ENCODE data around the gene CDC42BPB. TPM values are rescaled to one million over a fixed set of nuclear protein-coding genes. Genes with fewer than 3 reads are reported as not detected.

The CDC42BPB gene
- total RNA-seq, 2 experiments from 2014 or later: 0.13 to 0.16 TPM

DNA sequence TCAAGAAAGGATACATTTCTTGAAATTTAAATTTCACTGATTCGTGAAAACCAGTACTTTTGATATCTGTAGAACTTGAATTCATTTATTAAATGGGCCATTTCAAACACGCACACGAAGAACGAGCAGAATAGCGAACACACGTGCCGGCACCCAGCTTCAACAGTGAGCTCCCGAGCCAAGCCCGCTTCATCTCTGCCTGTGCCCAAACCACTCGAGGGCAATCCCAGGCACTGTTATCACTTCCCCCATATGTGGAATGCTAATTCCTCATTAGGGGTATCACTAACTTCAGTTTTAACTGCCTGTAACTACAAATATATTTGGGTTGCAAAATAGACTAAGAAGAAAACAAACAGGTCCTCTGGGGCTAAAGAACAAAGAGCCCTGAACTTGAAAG lies 86.9 kb downstream of the CDC42BPB start:
- Mint-ChIP-seq H3K9me3 (ENCODE audit: insufficient read depth) (no peaks in the 10 kb centered on the region), H3K4me1 (ENCODE audit: low read depth) (no peaks in the 10 kb centered on the region), H3K36me3 (ENCODE audit: low read depth) (no peaks in the 10 kb centered on the region), H3K27ac (no peak overlapping the region), H3K27me3 (ENCODE audit: low read depth) (no peaks in the 10 kb centered on the region), H3K4me3 (no peak overlapping the region)
- ATAC-seq: no peak
- ChIA-PET CTCF (interaction anchor here (1.0 kb wide), 1 partner anchor 21 kb away, joined by 3 read pairs; no protein-coding TSS in a partner anchor), POLR2A (no interaction called here)
- DNase-seq: no peak

DNA sequence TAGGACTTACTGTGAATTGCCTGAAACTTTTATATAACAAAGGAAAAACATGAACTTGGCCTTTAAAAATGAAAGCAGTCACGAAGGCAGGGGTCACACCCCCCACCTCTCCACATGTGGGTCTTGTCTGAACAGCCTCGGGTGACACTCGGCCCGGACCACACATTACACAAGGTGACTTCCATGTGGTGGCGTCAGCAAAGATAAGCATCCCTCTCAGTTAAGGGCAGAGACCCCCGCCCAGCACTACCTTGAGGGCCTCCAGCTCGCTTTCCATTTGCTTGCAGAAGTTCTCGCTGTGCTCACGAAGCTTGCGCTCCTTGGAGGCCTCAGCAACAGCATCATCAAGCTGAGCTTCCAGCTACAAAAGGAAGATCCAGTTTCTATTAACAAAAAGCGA lies 87.4 kb downstream of the CDC42BPB start:
- no peaks in the 10 kb centered on the region for H3K36me3 Mint-ChIP-seq (ENCODE audit: low read depth)
- ChIA-PET CTCF (interaction anchor here (1.0 kb wide), 1 partner anchor 21 kb away, joined by 3 read pairs; no protein-coding TSS in a partner anchor), POLR2A (no interaction called here)
- no peaks in the 10 kb centered on the region for H3K27me3 Mint-ChIP-seq (ENCODE audit: low read depth)
- no peaks in the 10 kb centered on the region for H3K9me3 Mint-ChIP-seq (ENCODE audit: insufficient read depth)
- DNase-seq: no peak
- no peak for ATAC-seq
- H3K4me1 Mint-ChIP-seq (ENCODE audit: low read depth): no peaks in the 10 kb centered on the region
- no peak overlapping the region for H3K4me3 Mint-ChIP-seq
- H3K27ac Mint-ChIP-seq: no peak overlapping the region

DNA sequence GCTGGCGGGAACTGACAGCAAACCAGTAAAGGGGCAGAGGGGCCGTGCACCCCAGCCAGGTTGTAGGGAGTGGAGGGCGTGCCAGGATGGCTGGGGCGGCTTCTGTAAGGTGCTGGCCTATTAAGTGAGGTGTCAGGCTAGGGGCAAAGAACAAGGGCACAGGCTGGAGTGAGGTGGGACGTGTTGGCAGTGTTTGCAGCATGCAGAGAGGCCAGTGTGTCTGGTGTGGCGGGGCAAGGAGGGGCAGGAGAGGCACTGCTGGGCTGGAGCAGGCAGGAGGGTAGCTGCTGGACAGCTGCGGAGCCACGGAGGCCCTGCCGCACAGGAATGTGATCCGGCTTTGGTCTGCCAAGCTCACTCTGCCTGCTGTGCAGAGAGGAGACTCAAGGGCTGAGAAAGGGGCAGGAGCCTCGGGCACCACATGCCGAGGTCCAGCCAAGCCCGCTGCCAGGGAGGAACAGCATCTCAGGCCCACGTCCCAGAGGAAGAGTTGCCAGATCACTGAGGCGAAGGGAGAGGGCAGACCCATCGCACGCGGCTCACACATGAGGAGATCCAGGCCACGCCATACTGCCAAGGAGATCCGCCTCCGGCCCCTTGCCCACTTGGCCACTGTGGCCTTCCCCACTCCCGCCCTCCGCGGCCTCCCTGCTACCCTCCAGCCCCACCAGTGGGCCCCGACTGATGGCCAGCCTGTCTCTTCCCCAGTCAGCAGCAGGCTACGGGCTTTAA lies 88.1 kb downstream of the CDC42BPB start:
- ATAC-seq (no peak), DNase-seq (no peak)
- CTCF ChIA-PET: no interaction called here
- POLR2A ChIA-PET: no interaction called here
- H3K27me3 Mint-ChIP-seq (ENCODE audit: low read depth): no peaks in the 10 kb centered on the region
- no peaks in the 10 kb centered on the region for H3K9me3 Mint-ChIP-seq (ENCODE audit: insufficient read depth)
- no peak overlapping the region for H3K4me3 Mint-ChIP-seq
- no peak overlapping the region for H3K27ac Mint-ChIP-seq
- H3K36me3 Mint-ChIP-seq (ENCODE audit: low read depth): no peaks in the 10 kb centered on the region
- no peaks in the 10 kb centered on the region for H3K4me1 Mint-ChIP-seq (ENCODE audit: low read depth)

DNA sequence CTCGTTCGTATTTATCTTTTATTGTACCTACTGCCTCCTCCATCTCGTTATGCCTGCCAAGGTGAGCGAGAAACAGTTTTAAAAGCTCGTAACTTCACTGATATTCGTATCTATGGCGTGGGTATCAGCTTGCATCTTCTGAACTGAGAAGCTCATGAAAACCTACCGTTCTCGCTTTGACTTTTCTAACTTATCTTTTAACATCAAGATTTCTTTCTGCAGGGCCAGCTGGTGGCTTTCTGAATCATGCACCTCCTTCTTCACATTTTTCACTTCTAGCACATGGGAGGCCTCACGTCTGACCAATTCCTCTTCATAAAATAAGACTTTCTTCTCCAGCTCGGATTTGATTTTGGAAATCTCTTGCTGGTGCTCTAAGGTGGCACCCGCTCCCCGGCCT lies 89.0 kb downstream of the CDC42BPB start:
- H3K27ac Mint-ChIP-seq: no peak overlapping the region
- no peak for DNase-seq
- POLR2A ChIA-PET: no interaction called here
- CTCF ChIA-PET: interaction anchor here (1.5 kb wide), 1 partner anchor 18 kb away, joined by 3 read pairs; no protein-coding TSS in a partner anchor
- no peak for ATAC-seq
- H3K4me3 Mint-ChIP-seq: no peak overlapping the region
- no peaks in the 10 kb centered on the region for H3K9me3 Mint-ChIP-seq (ENCODE audit: insufficient read depth)
- H3K4me1 Mint-ChIP-seq (ENCODE audit: low read depth): no peaks in the 10 kb centered on the region
- no peaks in the 10 kb centered on the region for H3K27me3 Mint-ChIP-seq (ENCODE audit: low read depth)
- no peaks in the 10 kb centered on the region for H3K36me3 Mint-ChIP-seq (ENCODE audit: low read depth)

DNA sequence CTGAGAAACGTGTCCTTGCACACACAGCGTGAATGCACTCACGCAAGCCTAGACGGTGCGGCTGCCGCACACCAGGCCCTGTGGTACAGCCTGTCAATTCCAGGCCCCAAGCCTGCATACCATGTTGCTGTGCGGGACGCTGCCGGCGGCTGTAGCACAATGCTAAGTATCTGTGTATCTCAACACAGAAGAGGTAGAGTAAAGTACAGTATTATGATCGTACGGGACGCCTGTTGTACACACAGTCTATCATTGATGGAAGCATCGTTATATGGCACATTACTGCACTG lies 89.9 kb downstream of the CDC42BPB start:
- no peaks in the 10 kb centered on the region for H3K27me3 Mint-ChIP-seq (ENCODE audit: low read depth)

DNA sequence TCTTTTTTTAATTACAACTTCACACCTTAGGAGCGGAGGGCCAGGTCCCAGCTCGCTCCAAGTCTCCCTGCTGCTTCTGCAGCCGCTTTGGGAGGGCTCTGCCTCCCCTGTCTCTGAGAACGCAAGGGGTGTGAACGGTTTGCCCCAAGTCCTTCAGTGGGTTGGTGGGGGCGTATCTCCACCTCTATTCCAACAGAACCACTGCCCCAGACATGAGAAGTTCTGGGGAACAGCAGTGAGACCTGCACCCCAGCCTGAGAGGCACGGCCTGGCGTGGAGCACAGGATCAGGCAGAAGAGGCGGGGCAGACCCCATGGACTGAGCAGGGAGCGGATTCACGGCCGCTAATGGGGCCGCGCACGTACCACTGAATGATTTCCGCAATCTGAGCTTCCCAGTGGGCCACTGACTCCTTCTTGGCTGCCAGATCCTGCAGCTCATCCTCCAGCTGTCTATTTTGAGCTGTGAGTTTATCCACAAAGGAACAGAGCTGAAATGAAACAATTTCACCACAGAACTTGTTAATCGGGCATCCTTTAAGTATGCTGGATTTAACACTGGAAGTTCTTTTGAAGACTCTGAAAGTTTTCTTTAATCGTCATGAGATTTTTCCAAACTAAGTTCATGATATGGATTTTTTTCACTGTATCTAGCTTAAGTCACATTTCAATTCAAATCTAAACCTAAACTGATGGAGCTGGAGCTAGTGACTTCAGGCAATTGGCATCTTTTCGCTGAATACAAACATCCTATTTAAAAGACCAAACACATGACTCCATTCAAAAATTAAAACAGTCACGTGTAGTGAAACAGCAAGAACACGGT lies 90.5 kb downstream of the CDC42BPB start:
- POLR2A ChIA-PET: no interaction called here
- CTCF ChIA-PET: interaction anchor here (1.5 kb wide), 1 partner anchor 16 kb away, joined by 3 read pairs; no protein-coding TSS in a partner anchor

More for the DNA sequence above, 89.9 kb downstream of the CDC42BPB start:
- no peaks in the 10 kb centered on the region for H3K9me3 Mint-ChIP-seq (ENCODE audit: insufficient read depth)
- H3K4me3 Mint-ChIP-seq: no peak overlapping the region
- ATAC-seq (no peak), DNase-seq (no peak)
- H3K27ac Mint-ChIP-seq: no peak overlapping the region
- H3K36me3 Mint-ChIP-seq (ENCODE audit: low read depth): no peaks in the 10 kb centered on the region
- H3K4me1 Mint-ChIP-seq (ENCODE audit: low read depth): no peaks in the 10 kb centered on the region
- ChIA-PET POLR2A (no interaction called here), CTCF (interaction anchor here (1.5 kb wide), 1 partner anchor 17 kb away, joined by 3 read pairs; no protein-coding TSS in a partner anchor)

DNA sequence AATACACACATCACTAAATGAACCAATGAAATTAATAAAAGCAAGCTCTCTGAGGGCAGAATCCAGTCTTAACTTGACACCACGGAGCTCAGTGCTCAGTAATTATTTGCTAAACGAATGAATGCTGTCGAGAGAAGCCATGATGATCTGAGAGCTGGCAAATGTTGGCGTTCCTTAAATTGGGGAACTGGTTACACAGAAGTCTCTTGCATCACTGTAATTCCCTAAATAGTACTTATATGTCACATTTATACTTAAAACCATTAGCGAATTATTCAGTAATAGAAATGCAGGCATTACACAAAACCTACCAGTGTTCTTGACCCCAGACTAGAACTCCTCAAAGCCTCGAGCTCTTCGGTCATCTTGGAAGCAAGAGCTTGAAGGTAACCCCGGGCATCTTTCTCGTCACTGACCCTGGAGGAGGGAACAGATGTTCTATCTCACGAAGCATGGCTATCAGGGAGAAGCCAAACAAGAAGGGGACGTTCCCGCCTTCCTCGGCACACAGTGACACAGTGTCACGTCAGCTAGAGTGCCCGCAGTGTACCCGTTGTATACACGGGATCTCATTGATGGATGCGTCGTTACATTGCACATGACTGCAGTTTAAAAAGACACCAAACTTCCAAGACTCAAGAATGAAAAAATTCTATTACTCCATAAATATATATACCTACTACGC lies 91.2 kb downstream of the CDC42BPB start:
- H3K27ac Mint-ChIP-seq: no peak overlapping the region

More for the DNA sequence above, 90.5 kb downstream of the CDC42BPB start:
- Mint-ChIP-seq H3K4me1 (ENCODE audit: low read depth) (no peaks in the 10 kb centered on the region), H3K36me3 (ENCODE audit: low read depth) (no peaks in the 10 kb centered on the region), H3K27me3 (ENCODE audit: low read depth) (no peaks in the 10 kb centered on the region), H3K27ac (no peak overlapping the region), H3K9me3 (ENCODE audit: insufficient read depth) (no peaks in the 10 kb centered on the region), H3K4me3 (no peak overlapping the region)
- DNase-seq (no peak), ATAC-seq (no peak)

DNA sequence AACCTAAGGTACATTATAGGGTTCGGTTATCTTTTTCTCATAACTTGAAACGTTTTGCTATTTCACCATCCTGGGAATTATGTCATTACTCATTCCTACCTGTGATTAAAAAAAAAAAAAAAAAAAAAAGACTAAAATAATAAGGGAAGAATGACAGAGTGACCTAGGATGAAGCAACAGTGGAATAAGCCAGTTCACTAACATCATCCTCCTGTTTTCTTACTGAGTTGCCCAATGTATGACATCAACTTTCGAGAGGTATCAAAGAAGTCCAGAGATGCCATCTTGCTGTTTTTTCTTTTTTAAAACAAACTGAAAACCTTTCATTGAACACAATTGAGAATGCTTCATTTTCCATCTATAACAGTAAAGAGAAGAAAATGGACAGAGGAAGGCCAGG lies 92.1 kb downstream of the CDC42BPB start:
- DNase-seq: no peak
- no peaks in the 10 kb centered on the region for H3K9me3 Mint-ChIP-seq (ENCODE audit: insufficient read depth)
- no peaks in the 10 kb centered on the region for H3K4me1 Mint-ChIP-seq (ENCODE audit: low read depth)
- POLR2A ChIA-PET: no interaction called here
- ATAC-seq: no peak
- H3K27me3 Mint-ChIP-seq (ENCODE audit: low read depth): no peaks in the 10 kb centered on the region
- CTCF ChIA-PET: no interaction called here
- no peaks in the 10 kb centered on the region for H3K36me3 Mint-ChIP-seq (ENCODE audit: low read depth)
- H3K27ac Mint-ChIP-seq: no peak overlapping the region
- no peak overlapping the region for H3K4me3 Mint-ChIP-seq

More for the DNA sequence above, 91.2 kb downstream of the CDC42BPB start:
- ChIA-PET CTCF (no interaction called here), POLR2A (no interaction called here)
- Mint-ChIP-seq H3K27me3 (ENCODE audit: low read depth) (no peaks in the 10 kb centered on the region), H3K36me3 (ENCODE audit: low read depth) (no peaks in the 10 kb centered on the region), H3K9me3 (ENCODE audit: insufficient read depth) (no peaks in the 10 kb centered on the region), H3K4me3 (no peak overlapping the region), H3K4me1 (ENCODE audit: low read depth) (no peaks in the 10 kb centered on the region)
- DNase-seq (no peak), ATAC-seq (no peak)

DNA sequence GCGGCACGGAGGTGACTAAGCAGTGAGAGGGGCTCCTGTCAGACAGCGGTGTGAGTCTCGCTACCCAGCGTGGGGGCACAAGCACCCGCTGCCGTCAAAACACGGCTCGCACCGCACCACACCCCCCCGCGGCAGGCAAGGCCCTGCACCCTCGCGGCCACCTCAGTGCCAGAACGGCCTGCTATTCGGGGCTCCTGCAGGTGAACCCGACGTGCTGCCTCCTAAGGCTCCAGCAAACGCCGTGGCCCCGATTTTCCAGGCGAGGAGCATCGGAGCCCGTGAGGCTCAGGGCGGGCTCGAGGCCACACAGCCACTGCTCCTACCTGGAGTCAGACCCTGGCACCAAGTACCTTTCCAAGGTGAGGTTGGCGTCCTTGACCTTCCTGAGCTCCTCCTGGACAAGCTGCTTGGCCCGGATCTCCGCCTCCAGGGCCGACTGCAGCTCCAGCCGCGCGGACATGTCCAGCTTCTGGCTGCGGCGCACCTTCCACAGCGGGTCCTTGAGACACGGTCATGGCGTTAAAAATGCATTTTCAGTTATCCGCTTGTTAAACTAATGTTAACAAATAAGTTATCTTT lies 93.1 kb downstream of the CDC42BPB start:
- Mint-ChIP-seq H3K36me3 (ENCODE audit: low read depth) (no peaks in the 10 kb centered on the region), H3K4me1 (ENCODE audit: low read depth) (no peaks in the 10 kb centered on the region), H3K27ac (no peak overlapping the region), H3K9me3 (ENCODE audit: insufficient read depth) (no peaks in the 10 kb centered on the region), H3K27me3 (ENCODE audit: low read depth) (no peaks in the 10 kb centered on the region), H3K4me3 (no peak overlapping the region)
- DNase-seq (no peak), ATAC-seq (no peak)
- ChIA-PET POLR2A (no interaction called here), CTCF (no interaction called here)

DNA sequence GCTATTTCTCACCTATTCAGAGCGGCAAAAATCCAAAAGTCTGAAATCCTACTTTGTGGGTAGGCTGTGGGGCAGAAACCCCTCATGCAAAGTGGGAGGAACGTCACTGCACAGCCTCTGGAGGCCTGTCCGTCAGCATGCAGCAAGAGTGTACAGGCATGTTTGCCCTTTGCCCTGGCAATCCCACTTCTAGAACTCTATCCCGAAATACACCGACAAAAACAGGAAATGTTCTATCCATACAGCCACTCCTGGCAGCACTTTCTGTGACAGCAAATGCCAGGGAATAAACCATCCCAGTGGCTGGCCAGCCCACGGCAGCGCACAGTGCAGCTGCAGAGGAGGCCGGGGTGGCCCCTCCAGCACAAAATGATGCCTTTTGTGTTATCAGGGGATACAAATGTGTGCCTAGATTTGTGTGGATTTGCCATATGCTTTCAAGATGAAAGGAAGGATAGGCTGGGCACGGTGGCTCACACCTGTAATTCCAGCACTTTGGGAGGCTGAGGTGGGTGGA lies 95.2 kb downstream of the CDC42BPB start:
- no peak overlapping the region for H3K4me3 Mint-ChIP-seq
- H3K4me1 Mint-ChIP-seq (ENCODE audit: low read depth): no peaks in the 10 kb centered on the region
- H3K36me3 Mint-ChIP-seq (ENCODE audit: low read depth): no peaks in the 10 kb centered on the region
- H3K27me3 Mint-ChIP-seq (ENCODE audit: low read depth): no peaks in the 10 kb centered on the region
- DNase-seq (no peak), ATAC-seq (no peak)
- CTCF ChIA-PET: no interaction called here
- no peaks in the 10 kb centered on the region for H3K9me3 Mint-ChIP-seq (ENCODE audit: insufficient read depth)
- H3K27ac Mint-ChIP-seq: no peak overlapping the region
- POLR2A ChIA-PET: no interaction called here

DNA sequence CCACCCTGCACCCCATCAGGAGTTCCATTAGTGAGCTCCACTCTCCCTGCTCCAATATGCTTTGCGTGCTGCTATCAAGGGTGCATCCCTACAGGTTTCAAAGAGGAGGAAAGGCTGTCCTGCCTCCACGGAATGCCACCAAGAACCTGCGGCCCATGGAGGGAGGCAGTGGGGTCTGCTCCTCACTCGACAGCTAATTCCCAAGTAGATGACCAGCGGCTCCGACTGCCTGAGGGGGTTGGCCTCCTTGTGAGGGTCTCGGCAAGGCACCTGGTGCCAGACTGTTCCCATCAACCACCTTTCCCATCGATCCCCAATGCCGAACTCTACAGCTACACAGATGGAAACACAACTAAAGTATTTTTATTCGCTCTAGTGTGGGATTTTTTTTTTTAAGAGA lies 98.9 kb downstream of the CDC42BPB start:
- no peak overlapping the region for H3K4me3 Mint-ChIP-seq
- no peaks in the 10 kb centered on the region for H3K4me1 Mint-ChIP-seq (ENCODE audit: low read depth)
- no peaks in the 10 kb centered on the region for H3K9me3 Mint-ChIP-seq (ENCODE audit: insufficient read depth)
- DNase-seq: no peak
- H3K27ac Mint-ChIP-seq: no peak overlapping the region
- H3K36me3 Mint-ChIP-seq (ENCODE audit: low read depth): no peaks in the 10 kb centered on the region
- ChIA-PET CTCF (no interaction called here), POLR2A (no interaction called here)
- H3K27me3 Mint-ChIP-seq (ENCODE audit: low read depth): no peaks in the 10 kb centered on the region
- no peak for ATAC-seq

DNA sequence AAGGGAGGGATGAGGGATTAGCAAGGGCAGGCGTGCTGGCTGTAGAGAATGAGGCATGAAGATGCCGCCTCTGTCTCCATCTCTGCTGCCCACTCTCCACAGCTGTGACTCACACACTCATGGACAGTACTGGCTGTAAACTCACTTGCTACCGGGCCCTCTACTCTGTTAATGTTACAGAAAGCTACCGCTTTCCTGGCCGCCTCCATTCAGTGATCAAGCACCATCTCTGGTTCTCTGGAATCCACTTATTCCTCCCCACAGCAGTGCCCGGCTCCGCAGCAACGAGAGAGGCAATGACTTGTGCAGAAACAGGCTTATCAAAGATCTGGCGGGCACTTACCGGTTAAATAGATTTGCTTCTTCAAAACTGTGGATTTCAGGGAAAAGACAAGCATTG lies 100.1 kb downstream of the CDC42BPB start:
- no peaks in the 10 kb centered on the region for H3K4me1 Mint-ChIP-seq (ENCODE audit: low read depth)
- DNase-seq: no peak
- ChIA-PET POLR2A (no interaction called here), CTCF (no interaction called here)
- H3K27ac Mint-ChIP-seq: no peak overlapping the region
- no peak overlapping the region for H3K4me3 Mint-ChIP-seq
- H3K36me3 Mint-ChIP-seq (ENCODE audit: low read depth): no peaks in the 10 kb centered on the region
- no peak for ATAC-seq
- no peaks in the 10 kb centered on the region for H3K27me3 Mint-ChIP-seq (ENCODE audit: low read depth)
- no peaks in the 10 kb centered on the region for H3K9me3 Mint-ChIP-seq (ENCODE audit: insufficient read depth)

Data from activated CD8-positive, alpha-beta T cell treated with anti-CD3 and anti-CD28 coated beads, Interleukin-2, amount 10 ng/mL, durations not matched to agents 7 days and 5 days (primary cell).